Activated naive CD8-positive, alpha-beta T cell treated with anti-CD3 and anti-CD28 coated beads, Interleukin-2, amount 50 U/mL, for 24 hours (primary cell): Measurements from ENCODE around the gene RBMS3.
"Not testable (repeated sequence)": the region's sequence is repeated elsewhere in the genome, so short reads cannot be mapped to it uniquely, and the experiment has no call there.

ENCODE experiments used
- ATAC-seq: fragments of 150-1000 bp; cut with Tn5 transposase; one replicate; pipeline ENCODE4 v1.10.0; 2021
- DNase-seq: peaks from one replicate; pipeline ENCODE4 v3.0.0; 2021
- H3K27ac Mint-ChIP-seq: one replicate; pipeline ENCODE4 v1.8.0; 2021; ENCODE audit warnings: mild to moderate bottlenecking, mixed read lengths
- H3K27me3 Mint-ChIP-seq: one replicate; pipeline ENCODE4 v1.8.0; 2021; ENCODE audit warnings: mixed read lengths
- H3K36me3 Mint-ChIP-seq: one replicate; pipeline ENCODE4 v1.8.0; 2021; ENCODE audit warnings: low read depth, mixed read lengths
- H3K4me1 Mint-ChIP-seq: one replicate; pipeline ENCODE4 v1.8.0; 2021; ENCODE audit warnings: mixed read lengths
- H3K4me3 Mint-ChIP-seq: one replicate; pipeline ENCODE4 v1.8.0; 2021; ENCODE audit warnings: mild to moderate bottlenecking, moderate library complexity, mixed read lengths
- H3K9me3 Mint-ChIP-seq: one replicate; pipeline ENCODE4 v1.8.0; 2021; ENCODE audit warnings: mixed read lengths

RBMS3 gene

GRCh38 chr3:29649815-29650547 lies 369.1 kb downstream of the RBMS3 start:
- ATAC-seq, result no peak
- Mint-ChIP-seq H3K4me3 (no peak overlapping the region), H3K27ac (no peak overlapping the region), H3K4me1 (no peaks in the 10 kb centered on the region), H3K9me3 (no peaks in the 10 kb centered on the region), H3K27me3 (no peaks in the 10 kb centered on the region), H3K36me3 (no peaks in the 10 kb centered on the region)
- DNase-seq, result no peak

GRCh38 chr3:29653680-29654079 lies 372.8 kb downstream of the RBMS3 start:
- no peak for ATAC-seq
- no peaks in the 10 kb centered on the region for H3K4me1 Mint-ChIP-seq
- H3K36me3 Mint-ChIP-seq, result no peaks in the 10 kb centered on the region
- H3K27ac Mint-ChIP-seq, result no peak overlapping the region
- no peak for DNase-seq
- H3K4me3 Mint-ChIP-seq, result no peak overlapping the region
- no peaks in the 10 kb centered on the region for H3K9me3 Mint-ChIP-seq
- no peaks in the 10 kb centered on the region for H3K27me3 Mint-ChIP-seq

- Mint-ChIP-seq H3K36me3 (no peaks in the 10 kb centered on the region), H3K4me1 (no peaks in the 10 kb centered on the region), H3K27me3 (no peaks in the 10 kb centered on the region), H3K9me3 (peaks cover 1% of the 10 kb centered on the region), H3K27ac (no peak overlapping the region), H3K4me3 (no peak overlapping the region)
- DNase-seq, result no peak
- no peak for ATAC-seq
These were observed 374.3 kb downstream of the RBMS3 start for GRCh38 chr3:29655015-29655747.

- no peaks in the 10 kb centered on the region for H3K4me1 Mint-ChIP-seq
These were observed 384.8 kb downstream of the RBMS3 start for GRCh38 chr3:29665688-29666087.

GRCh38 chr3:29668233-29668632 lies 387.4 kb downstream of the RBMS3 start:
- Mint-ChIP-seq H3K4me3 (no peak overlapping the region), H3K27me3 (peaks cover 3% of the 10 kb centered on the region), H3K9me3 (peaks cover 3% of the 10 kb centered on the region), H3K4me1 (no peaks in the 10 kb centered on the region), H3K36me3 (no peaks in the 10 kb centered on the region), H3K27ac (no peak overlapping the region)
- no peak for DNase-seq
- ATAC-seq, result no peak

More at GRCh38 chr3:29665688-29666087, 384.8 kb downstream of the RBMS3 start:
- DNase-seq (no peak), ATAC-seq (no peak)
- Mint-ChIP-seq H3K9me3 (peaks cover 3% of the 10 kb centered on the region), H3K36me3 (no peaks in the 10 kb centered on the region), H3K27ac (no peak overlapping the region), H3K4me3 (no peak overlapping the region), H3K27me3 (peaks cover 2% of the 10 kb centered on the region)

- DNase-seq, result no peak
- no peaks in the 10 kb centered on the region for H3K4me1 Mint-ChIP-seq
- no peak overlapping the region for H3K4me3 Mint-ChIP-seq
- H3K9me3 Mint-ChIP-seq, result peaks cover 3% of the 10 kb centered on the region
- no peak for ATAC-seq
- peaks cover 3% of the 10 kb centered on the region for H3K27me3 Mint-ChIP-seq
- no peak overlapping the region for H3K27ac Mint-ChIP-seq
- H3K36me3 Mint-ChIP-seq, result no peaks in the 10 kb centered on the region
These were observed 387.9 kb downstream of the RBMS3 start for GRCh38 chr3:29668728-29669127.

- H3K27me3 Mint-ChIP-seq, H3K9me3 Mint-ChIP-seq: not testable (repeated sequence)
These were observed 389.6 kb downstream of the RBMS3 start for GRCh38 chr3:29670476-29670875.

GRCh38 chr3:29677421-29677820 lies 396.6 kb downstream of the RBMS3 start:
- H3K4me3 Mint-ChIP-seq, result no peak overlapping the region
- H3K4me1 Mint-ChIP-seq, result no peaks in the 10 kb centered on the region
- ATAC-seq, result no peak
- peaks cover 4% of the 10 kb centered on the region for H3K9me3 Mint-ChIP-seq
- H3K27me3 Mint-ChIP-seq, result no peaks in the 10 kb centered on the region
- DNase-seq, result no peak
- H3K27ac Mint-ChIP-seq, result no peak overlapping the region
- no peaks in the 10 kb centered on the region for H3K36me3 Mint-ChIP-seq

More at GRCh38 chr3:29670476-29670875, 389.6 kb downstream of the RBMS3 start:
- H3K4me1 Mint-ChIP-seq, H3K4me3 Mint-ChIP-seq, H3K36me3 Mint-ChIP-seq, DNase-seq, H3K27ac Mint-ChIP-seq, ATAC-seq: not testable (repeated sequence)

- Mint-ChIP-seq H3K9me3 (peaks cover 4% of the 10 kb centered on the region), H3K36me3 (no peaks in the 10 kb centered on the region), H3K4me1 (no peaks in the 10 kb centered on the region), H3K27me3 (no peaks in the 10 kb centered on the region), H3K27ac (no peak overlapping the region), H3K4me3 (no peak overlapping the region)
- ATAC-seq (no peak), DNase-seq (no peak)
These were observed 399.1 kb downstream of the RBMS3 start for GRCh38 chr3:29679944-29680343.

- no peak overlapping the region for H3K4me3 Mint-ChIP-seq
- peaks cover 10% of the 10 kb centered on the region for H3K9me3 Mint-ChIP-seq
- H3K27me3 Mint-ChIP-seq, result no peaks in the 10 kb centered on the region
- no peak overlapping the region for H3K27ac Mint-ChIP-seq
- ATAC-seq, result no peak
- DNase-seq, result no peak
- no peaks in the 10 kb centered on the region for H3K36me3 Mint-ChIP-seq
- peaks cover 5% of the 10 kb centered on the region for H3K4me1 Mint-ChIP-seq
These were observed 402.4 kb downstream of the RBMS3 start for GRCh38 chr3:29683018-29683993.

- H3K27ac Mint-ChIP-seq, result no peak overlapping the region
- ATAC-seq (peak; percentile 92), DNase-seq (no peak)
- no peaks in the 10 kb centered on the region for H3K36me3 Mint-ChIP-seq
- no peaks in the 10 kb centered on the region for H3K27me3 Mint-ChIP-seq
- H3K9me3 Mint-ChIP-seq, result peaks cover 10% of the 10 kb centered on the region
- H3K4me3 Mint-ChIP-seq, result no peak overlapping the region
- H3K4me1 Mint-ChIP-seq, result peaks cover 5% of the 10 kb centered on the region
These were observed 406.2 kb downstream of the RBMS3 start for GRCh38 chr3:29686889-29687592.

- H3K4me3 Mint-ChIP-seq, result no peak overlapping the region
- no peaks in the 10 kb centered on the region for H3K36me3 Mint-ChIP-seq
- H3K27me3 Mint-ChIP-seq, result peaks cover 2% of the 10 kb centered on the region
- DNase-seq, result no peak
- no peak for ATAC-seq
- H3K9me3 Mint-ChIP-seq, result peaks cover under 1% of the 10 kb centered on the region
- H3K4me1 Mint-ChIP-seq, result peaks cover 5% of the 10 kb centered on the region
- no peak overlapping the region for H3K27ac Mint-ChIP-seq
These were observed 409.9 kb downstream of the RBMS3 start for GRCh38 chr3:29690686-29691353.

- Mint-ChIP-seq H3K36me3 (no peaks in the 10 kb centered on the region), H3K9me3 (no peaks in the 10 kb centered on the region), H3K27me3 (peaks cover 2% of the 10 kb centered on the region), H3K27ac (no peak overlapping the region), H3K4me1 (no peaks in the 10 kb centered on the region), H3K4me3 (no peak overlapping the region)
- ATAC-seq (no peak), DNase-seq (no peak)
These were observed 413.0 kb downstream of the RBMS3 start for GRCh38 chr3:29693863-29694262.
